NT2/D1 (cell line): ENCODE results near the gene TP53I11.

Source experiments
- DNase-seq: peaks from one replicate; pipeline ENCODE4 v3.0.0-alpha.2; 2011; ENCODE audit warnings: low read depth, low spot score
- H3K27me3 ChIP-seq: 2 replicates; pipeline ENCODE4 v1.6.0; 2011; ENCODE audit warnings: mild to moderate bottlenecking; ENCODE audit not compliant: insufficient read length, insufficient read depth
- H3K36me3 ChIP-seq: 2 replicates; pipeline ENCODE4 v1.6.1; 2011; ENCODE audit warnings: mild to moderate bottlenecking, low read length, mixed read lengths; ENCODE audit not compliant: insufficient read depth, insufficient read length
- H3K4me1 ChIP-seq: 2 replicates; pipeline ENCODE4 v1.5.1; 2011; ENCODE audit not compliant: insufficient read depth, insufficient read length
- H3K4me3 ChIP-seq: 2 replicates; pipeline ENCODE4 v1.5.1; 2011; ENCODE audit warnings: low read depth; ENCODE audit not compliant: insufficient read length
- H3K9ac ChIP-seq: 2 replicates; pipeline ENCODE4 v1.6.0; 2011; ENCODE audit warnings: low read depth; ENCODE audit not compliant: insufficient read length
- H3K9me3 ChIP-seq: 2 replicates; pipeline ENCODE4 v1.5.1; 2011; ENCODE audit warnings: mild to moderate bottlenecking, low read length; ENCODE audit not compliant: insufficient read depth
- SUZ12 ChIP-seq: IDR thresholded peaks from 2 replicates; pipeline ENCODE4 v1.6.1; 2011; ENCODE audit not compliant: insufficient read length, insufficient read depth; ENCODE audit errors: extremely low read depth
- YY1 ChIP-seq: IDR thresholded peaks from 2 replicates; pipeline ENCODE4 v1.6.1; 2011; ENCODE audit not compliant: insufficient read length, insufficient read depth
- ZNF274 ChIP-seq: IDR thresholded peaks from 2 replicates; pipeline ENCODE4 v1.6.1; 2011; ENCODE audit warnings: mild to moderate bottlenecking, low read depth, low read length

TP53I11 gene

GRCh38 chr11:44985721-44986120, 35.0 kb upstream of the TP53I11 start:
- Histone ChIP-seq H3K4me3 (no peak overlapping the region), H3K4me1 (peaks cover 16% of the 10 kb centered on the region), H3K9ac (no peak overlapping the region), H3K36me3 (no peaks in the 10 kb centered on the region), H3K9me3 (no peaks in the 10 kb centered on the region), H3K27me3 (peaks cover 7% of the 10 kb centered on the region)
- no peak for DNase-seq
- TF ChIP-seq ZNF274 = no peak
- TF ChIP-seq YY1 = no peak
- no peak for TF ChIP-seq SUZ12

GRCh38 chr11:44983786-44984185, 33.1 kb upstream of the TP53I11 start:
- no peaks in the 10 kb centered on the region for H3K9me3 ChIP-seq
- H3K4me3 ChIP-seq = no peak overlapping the region
- H3K27me3 ChIP-seq = peaks cover 2% of the 10 kb centered on the region
- H3K36me3 ChIP-seq = no peaks in the 10 kb centered on the region
- peaks cover 25% of the 10 kb centered on the region for H3K4me1 ChIP-seq
- DNase-seq = no peak
- H3K9ac ChIP-seq = no peak overlapping the region
- no peak for TF ChIP-seq ZNF274
- TF ChIP-seq YY1 = no peak
- TF ChIP-seq SUZ12 = no peak

- Histone ChIP-seq H3K27me3 (no peaks in the 10 kb centered on the region), H3K4me1 (peaks cover 32% of the 10 kb centered on the region), H3K36me3 (no peaks in the 10 kb centered on the region), H3K9me3 (no peaks in the 10 kb centered on the region), H3K4me3 (no peak overlapping the region), H3K9ac (no peak overlapping the region)
- TF ChIP-seq ZNF274 (no peak), SUZ12 (no peak), YY1 (no peak)
- no peak for DNase-seq
Measured at GRCh38 chr11:44982496-44983062, 31.9 kb upstream of the TP53I11 start.

- H3K4me3 ChIP-seq = no peak overlapping the region
- peaks cover 34% of the 10 kb centered on the region for H3K4me1 ChIP-seq
- H3K9ac ChIP-seq = no peak overlapping the region
- H3K27me3 ChIP-seq = no peaks in the 10 kb centered on the region
- no peaks in the 10 kb centered on the region for H3K36me3 ChIP-seq
- no peak for TF ChIP-seq YY1
- TF ChIP-seq ZNF274 = no peak
- TF ChIP-seq SUZ12 = no peak
- DNase-seq = no peak
- no peaks in the 10 kb centered on the region for H3K9me3 ChIP-seq
Measured at GRCh38 chr11:44980533-44981427, 30.1 kb upstream of the TP53I11 start.

GRCh38 chr11:44979543-44980399, 29.1 kb upstream of the TP53I11 start:
- Histone ChIP-seq H3K9me3 (no peaks in the 10 kb centered on the region), H3K36me3 (no peaks in the 10 kb centered on the region), H3K9ac (peak overlapping the region; percentile 34), H3K27me3 (no peaks in the 10 kb centered on the region), H3K4me3 (no peak overlapping the region), H3K4me1 (peaks cover 38% of the 10 kb centered on the region)
- no peak for TF ChIP-seq YY1
- no peak for TF ChIP-seq SUZ12
- TF ChIP-seq ZNF274 = no peak
- no peak for DNase-seq

- Histone ChIP-seq H3K4me3 (no peak overlapping the region), H3K9me3 (no peaks in the 10 kb centered on the region), H3K27me3 (no peaks in the 10 kb centered on the region), H3K36me3 (no peaks in the 10 kb centered on the region), H3K9ac (peak overlapping the region; percentile 34), H3K4me1 (peaks cover 45% of the 10 kb centered on the region)
- DNase-seq = no peak
- no peak for TF ChIP-seq YY1
- no peak for TF ChIP-seq SUZ12
- TF ChIP-seq ZNF274 = no peak
Measured at GRCh38 chr11:44978961-44979331, 28.3 kb upstream of the TP53I11 start.
